ENCODE data around the gene CDK10. TPM values are rescaled to one million over a fixed set of nuclear protein-coding genes. Genes with fewer than 3 reads are reported as not detected.

Gene CDK10
- total RNA-seq, 1 donor from 2014 or later, result 32.9 TPM

GRCh38 chr16:89723279-89724250, 37.1 kb downstream of the CDK10 start:
- intact Hi-C loops (cut with DNase I), result loop anchor here (5.0 kb wide), 1 partner anchor 199 kb away; the partner anchor contains the start of gene TUBB3
- DNase-seq (ENCODE audit: low spot score), result no peak

DNA sequence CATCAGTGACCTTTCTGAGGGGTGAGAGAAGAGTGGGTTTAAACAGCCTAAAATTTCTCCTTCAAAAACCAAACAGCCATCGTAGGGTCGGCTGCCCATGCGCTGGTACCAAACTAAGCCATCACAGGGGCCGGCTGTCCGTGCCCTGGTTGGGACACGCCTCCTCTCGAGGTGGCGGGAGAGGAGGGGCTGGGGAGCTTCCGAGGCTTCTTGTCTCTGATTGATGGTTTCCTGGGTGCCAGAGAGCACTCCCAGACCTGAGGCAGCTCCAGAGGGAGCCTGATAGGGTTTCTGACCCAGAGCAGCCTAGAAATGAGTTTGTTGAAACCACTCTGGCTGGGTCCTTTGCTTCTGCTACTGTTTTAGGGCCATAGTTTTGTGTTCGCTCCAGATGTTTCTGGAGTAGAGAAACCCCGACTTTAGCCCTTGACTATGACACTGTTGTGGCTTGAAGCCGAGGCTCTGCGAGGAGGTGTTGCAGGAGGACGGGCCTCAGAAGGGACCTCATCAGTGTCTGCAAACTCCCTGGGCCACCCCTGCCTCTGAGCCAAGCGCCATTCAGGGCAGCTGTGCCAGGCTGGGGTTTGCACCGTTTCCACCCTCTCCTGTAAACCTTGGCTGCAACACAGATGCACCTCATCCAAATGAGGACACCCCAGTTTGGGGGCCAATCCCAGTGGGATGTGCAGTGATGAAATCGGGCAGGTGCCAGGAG, 41.1 kb downstream of the CDK10 start:
- no peak for DNase-seq (ENCODE audit: low spot score)
- intact Hi-C loops (cut with DNase I), result no loop called here

DNA sequence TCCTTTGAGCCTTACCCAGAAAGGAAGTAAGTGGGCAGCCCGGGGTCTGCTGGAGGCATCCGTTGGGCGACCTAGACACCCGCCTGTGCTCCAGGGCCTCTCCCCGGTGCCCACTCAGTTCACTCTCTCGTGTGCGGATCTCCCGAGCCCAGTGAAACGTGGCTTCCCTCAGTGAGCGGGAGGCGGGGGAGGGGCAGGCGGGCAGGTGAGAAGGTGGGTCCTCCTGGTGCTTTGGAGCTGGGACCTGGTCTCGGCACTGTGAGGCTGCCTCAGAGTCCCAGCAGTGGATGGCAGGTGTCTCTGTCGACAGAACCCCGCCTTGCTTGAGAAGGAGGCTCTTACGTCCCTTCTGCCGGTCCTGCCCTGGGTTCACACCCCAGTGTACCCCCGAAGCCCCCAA, 42.8 kb downstream of the CDK10 start:
- no peak for DNase-seq (ENCODE audit: low spot score)
- intact Hi-C loops (cut with DNase I), result no loop called here

- DNase-seq (ENCODE audit: low spot score), result no peak
Measured at GRCh38 chr16:89729863-89730593, 43.5 kb downstream of the CDK10 start.

DNA sequence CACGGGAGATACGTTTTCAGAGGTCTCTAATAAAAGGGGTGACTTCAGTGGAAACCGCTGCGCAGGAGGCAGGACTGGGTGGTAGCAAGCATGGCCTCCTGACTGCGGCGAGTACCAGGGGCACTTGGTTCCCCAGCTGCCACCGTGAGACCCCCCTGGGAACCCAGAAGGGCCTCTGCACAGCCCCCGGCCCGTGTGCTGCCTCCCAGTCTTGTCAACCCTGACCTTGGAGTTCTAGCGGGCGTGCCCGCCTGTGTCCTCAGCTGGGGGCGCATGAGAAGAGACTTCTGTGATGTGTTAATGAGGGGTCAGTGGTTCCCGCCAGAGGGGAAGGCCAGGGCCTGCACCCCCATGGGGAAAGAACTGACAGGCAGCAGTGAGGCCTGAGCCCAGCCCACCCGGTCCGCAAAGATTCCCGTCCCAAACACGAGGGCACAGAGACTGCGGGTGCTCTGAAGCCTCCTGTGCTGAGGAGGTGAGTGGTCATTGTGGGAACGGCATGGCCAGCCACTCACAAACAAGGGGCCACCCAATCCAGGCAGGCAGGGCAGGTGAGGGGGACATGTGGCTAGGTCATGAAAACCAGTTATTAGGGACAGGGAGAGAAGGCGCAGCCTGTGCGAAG, 44.2 kb downstream of the CDK10 start:
- DNase-seq (ENCODE audit: low spot score), result no peak
- intact Hi-C loops (cut with DNase I), result no loop called here

More at GRCh38 chr16:89729863-89730593, 43.5 kb downstream of the CDK10 start:
- intact Hi-C loops (cut with DNase I), result no loop called here

GRCh38 chr16:89732142-89732917, 45.8 kb downstream of the CDK10 start:
- no peak for DNase-seq (ENCODE audit: low spot score)
- intact Hi-C loops (cut with DNase I), result no loop called here

GRCh38 chr16:89732918-89733242, 46.4 kb downstream of the CDK10 start:
- no peak for DNase-seq (ENCODE audit: low spot score)
- intact Hi-C loops (cut with DNase I), result no loop called here

- no peak for DNase-seq (ENCODE audit: low spot score)
- intact Hi-C loops (cut with DNase I), result no loop called here
Measured at GRCh38 chr16:89733322-89733721, 46.8 kb downstream of the CDK10 start.

DNA sequence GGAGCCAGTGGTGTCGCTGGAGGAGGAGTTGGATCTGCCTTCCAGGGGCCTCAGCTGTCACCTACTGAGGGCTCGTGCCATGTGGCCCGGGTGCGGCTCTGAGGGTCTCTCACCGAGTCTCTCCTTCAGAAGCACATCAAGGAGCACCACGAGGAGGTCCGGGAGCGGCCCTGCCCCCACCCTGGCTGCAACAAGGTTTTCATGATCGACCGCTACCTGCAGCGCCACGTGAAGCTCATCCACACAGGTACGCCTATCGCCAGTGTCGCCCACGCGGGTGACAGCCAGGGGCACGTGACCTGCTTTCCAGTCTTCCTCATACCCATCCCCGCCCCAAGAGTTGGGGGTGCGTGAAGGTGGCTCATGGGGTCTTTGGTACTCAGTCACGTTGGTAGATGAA, 47.3 kb downstream of the CDK10 start:
- intact Hi-C loops (cut with DNase I), result no loop called here
- DNase-seq (ENCODE audit: low spot score), result no peak

GRCh38 chr16:89736554-89736953, 50.1 kb downstream of the CDK10 start:
- intact Hi-C loops (cut with DNase I), result no loop called here
- no peak for DNase-seq (ENCODE audit: low spot score)

- intact Hi-C loops (cut with DNase I), result no loop called here
- DNase-seq (ENCODE audit: low spot score), result no peak
Measured at GRCh38 chr16:89737341-89738071, 51.0 kb downstream of the CDK10 start.

- DNase-seq (ENCODE audit: low spot score), result no peak
- intact Hi-C loops (cut with DNase I), result no loop called here
Measured at GRCh38 chr16:89738072-89738377, 51.5 kb downstream of the CDK10 start.

DNA sequence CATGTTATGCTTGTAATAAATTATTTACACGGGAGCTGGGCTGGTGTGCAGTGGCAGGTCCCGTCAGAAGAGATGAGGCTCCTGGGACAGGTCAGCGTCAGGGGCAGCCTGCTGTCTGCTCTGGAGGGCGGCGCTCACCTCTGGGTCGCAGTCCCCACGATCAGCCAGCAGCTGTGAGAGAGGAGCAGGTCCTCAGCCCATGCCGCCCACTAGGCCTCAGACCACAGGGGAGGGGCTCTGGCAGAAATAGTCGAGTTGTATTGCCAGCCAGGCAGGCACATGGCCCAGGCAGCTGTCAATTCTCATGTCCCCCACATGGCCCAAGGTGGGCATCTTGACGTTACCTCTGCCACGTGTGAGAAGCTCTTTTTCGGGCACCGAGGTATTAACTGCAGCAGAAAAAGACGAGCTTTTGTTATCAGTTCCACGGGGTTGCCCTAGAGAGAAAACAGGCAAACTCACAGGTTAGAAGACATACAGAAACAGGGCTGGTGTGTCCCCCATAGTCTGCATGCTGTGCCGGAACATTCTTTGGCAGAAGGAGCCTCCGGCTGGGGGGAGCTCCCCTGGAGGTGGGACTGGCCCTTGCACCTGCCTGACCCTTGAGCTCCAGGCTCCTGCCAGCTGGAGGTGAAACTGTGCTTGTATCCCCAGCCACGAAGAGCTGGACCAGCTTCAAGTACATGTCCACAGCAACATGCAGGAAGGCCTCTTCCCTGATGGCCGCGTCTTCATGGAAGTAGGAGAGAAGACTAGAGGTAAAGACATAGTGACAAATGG, 52.2 kb downstream of the CDK10 start:
- intact Hi-C loops (cut with DNase I), result no loop called here
- DNase-seq (ENCODE audit: low spot score), result no peak

DNA sequence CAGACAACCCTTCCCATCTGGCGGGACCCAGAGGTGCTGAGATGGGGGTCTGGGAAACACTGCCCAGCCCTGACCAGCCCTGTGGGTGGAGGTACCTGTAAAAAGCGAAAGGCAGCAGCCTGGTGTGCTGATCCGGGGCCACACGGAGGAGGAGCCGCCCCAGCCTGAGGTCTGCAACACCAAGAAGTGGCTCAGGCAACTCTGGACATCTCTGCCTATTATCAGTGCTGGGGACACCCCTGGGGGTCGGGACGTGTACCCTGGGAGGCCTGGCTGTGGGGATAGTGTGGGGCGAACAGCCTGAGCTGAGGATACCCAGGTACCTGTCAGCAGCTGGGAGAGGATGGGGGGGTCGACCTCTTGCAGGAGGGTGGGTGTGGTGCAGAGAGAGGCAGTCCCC, 52.9 kb downstream of the CDK10 start:
- intact Hi-C loops (cut with DNase I), result no loop called here
- no peak for DNase-seq (ENCODE audit: low spot score)

DNA sequence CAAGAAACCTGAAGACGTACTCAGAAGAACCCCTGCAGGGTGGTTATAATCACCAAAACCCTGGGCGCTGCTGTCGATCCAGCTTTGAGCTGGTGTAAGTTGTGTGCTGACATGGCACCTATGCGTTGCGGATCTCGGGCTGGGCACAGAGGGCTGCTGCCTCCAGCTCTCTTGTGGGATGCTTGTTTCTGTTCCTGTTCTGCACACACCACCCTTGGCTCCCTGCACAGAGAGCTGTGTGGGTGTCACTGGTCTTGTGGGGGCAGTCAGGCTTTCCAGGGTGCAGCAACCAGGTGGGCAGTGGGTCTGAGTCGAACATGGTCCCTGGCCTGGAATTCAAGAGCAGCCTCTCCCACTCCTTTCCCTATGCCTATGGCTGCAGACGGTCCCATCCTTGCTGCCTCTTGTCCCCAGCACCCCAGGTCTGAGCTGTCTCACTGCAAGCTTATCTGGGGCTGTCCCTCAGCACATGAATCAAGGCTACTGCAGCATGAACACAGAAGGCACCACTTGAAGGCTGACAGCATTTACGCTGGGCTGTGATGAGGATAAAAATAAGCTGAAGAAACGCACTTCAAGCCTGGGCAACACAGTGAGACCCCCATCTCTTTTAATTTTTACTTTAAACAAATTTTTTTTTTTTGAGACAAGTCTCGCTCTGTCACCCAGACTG, 55.0 kb downstream of the CDK10 start:
- intact Hi-C loops (cut with DNase I), result no loop called here
- no peak for DNase-seq (ENCODE audit: low spot score)

DNA sequence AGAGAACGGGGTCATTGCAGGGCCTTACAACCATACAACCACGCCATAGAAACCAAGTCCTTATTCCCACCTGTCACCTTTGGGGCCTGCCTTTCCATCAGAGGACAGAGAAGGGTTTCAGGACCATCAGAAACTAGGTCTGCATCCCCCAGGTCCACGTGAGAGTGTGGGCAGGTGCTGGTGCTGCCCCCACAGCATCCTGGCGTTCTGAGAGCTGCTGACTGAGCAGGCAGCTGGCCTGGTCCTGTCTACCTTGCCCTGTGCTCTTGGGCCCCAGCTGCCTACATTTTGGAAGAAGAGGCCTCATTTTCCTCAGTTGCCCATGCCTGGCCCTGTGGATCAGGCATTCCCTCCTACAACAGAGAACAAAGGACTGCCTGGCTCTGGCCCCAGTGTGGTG, 56.5 kb downstream of the CDK10 start:
- intact Hi-C loops (cut with DNase I), result no loop called here
- DNase-seq (ENCODE audit: low spot score), result no peak

DNA sequence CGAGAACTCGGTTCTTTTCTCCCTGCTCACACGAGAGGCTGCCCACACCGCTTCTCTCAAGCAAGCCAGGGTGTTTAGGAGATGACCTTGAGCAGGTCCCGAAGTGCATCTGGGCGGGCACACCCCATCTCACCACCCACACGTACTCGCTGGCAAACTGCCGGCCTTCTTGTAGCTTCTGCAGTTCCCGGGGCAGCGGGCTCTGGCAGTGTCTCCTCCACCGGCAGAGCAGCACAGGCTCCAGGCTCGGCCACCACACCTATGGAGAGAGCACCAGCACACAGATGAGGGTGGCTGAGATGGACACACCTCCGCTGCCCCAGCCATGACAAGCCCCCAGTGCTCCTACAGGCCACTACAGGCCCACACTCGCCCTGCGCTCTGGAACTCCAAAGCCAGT, 58.3 kb downstream of the CDK10 start:
- intact Hi-C loops (cut with DNase I), result no loop called here
- no peak for DNase-seq (ENCODE audit: low spot score)
